Ishikawa (cell line): ENCODE data around the gene PLEK.

Experiments used
- CEBPB ChIP-seq: IDR thresholded peaks from 2 replicates; pipeline ENCODE4 v1.6.1; 2012
- CREB1 ChIP-seq: IDR thresholded peaks from 2 replicates; pipeline ENCODE4 v1.6.1; 2012; ENCODE audit warnings: low read depth
- EGR1 ChIP-seq: IDR thresholded peaks from 2 replicates; pipeline ENCODE4 v1.6.1; 2012
- EP300 ChIP-seq: IDR thresholded peaks from 2 replicates; pipeline ENCODE4 v1.6.1; 2012; ENCODE audit warnings: borderline replicate concordance
- FOXM1 ChIP-seq: IDR thresholded peaks from 2 replicates; pipeline ENCODE4 v1.6.1; 2012; ENCODE audit warnings: low read depth, borderline replicate concordance
- MAX ChIP-seq: IDR thresholded peaks from 2 replicates; pipeline ENCODE4 v1.6.1; 2012
- NFIC ChIP-seq: IDR thresholded peaks from 2 replicates; pipeline ENCODE4 v1.6.1; 2012
- RAD21 ChIP-seq: IDR thresholded peaks from 2 replicates; pipeline ENCODE4 v1.6.1; 2012; ENCODE audit warnings: low read depth
- TAF1 ChIP-seq: IDR thresholded peaks from 2 replicates; pipeline ENCODE4 v1.6.1; 2012; ENCODE audit warnings: low read depth, mild to moderate bottlenecking
- TCF12 ChIP-seq: IDR thresholded peaks from 2 replicates; pipeline ENCODE4 v1.6.1; 2012; ENCODE audit warnings: low read depth
- TEAD4 ChIP-seq: IDR thresholded peaks from 2 replicates; pipeline ENCODE4 v1.6.1; 2012
- USF1 ChIP-seq: IDR thresholded peaks from 2 replicates; pipeline ENCODE4 v1.6.1; 2012
- YY1 ChIP-seq: IDR thresholded peaks from 2 replicates; pipeline ENCODE4 v1.6.1; 2012; ENCODE audit warnings: low read depth
- ZBTB7A ChIP-seq: IDR thresholded peaks from 2 replicates; pipeline ENCODE4 v1.6.1; 2012; ENCODE audit warnings: low read depth
- TF ChIP-seq, protein P1 (sequence below): IDR thresholded peaks from 2 replicates; pipeline ENCODE4 v1.6.1; 2012; ENCODE audit warnings: low read depth, mild to moderate bottlenecking

PLEK gene

DNA sequence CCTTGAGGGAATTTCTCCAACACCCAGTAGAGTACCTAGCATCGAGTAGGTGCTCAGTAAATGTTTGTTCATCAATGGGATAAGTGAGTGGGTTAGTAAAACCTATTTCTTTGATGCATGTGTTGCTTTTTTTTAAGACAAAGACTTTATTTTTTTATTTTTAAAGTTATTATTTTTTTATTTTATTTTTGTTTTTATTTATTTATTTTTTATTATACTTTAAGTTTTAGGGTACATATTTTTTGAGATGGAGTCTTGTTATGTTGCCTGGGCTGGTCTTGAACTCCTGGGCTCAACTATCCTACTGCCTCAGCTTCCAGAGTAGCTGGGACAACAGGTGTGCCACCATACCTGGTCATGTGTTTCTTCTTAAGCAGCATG is 20.8 kb downstream of the PLEK start:
- TF ChIP-seq FOXM1 = no peak
- TF ChIP-seq RAD21 = no peak
- TF ChIP-seq TCF12 = no peak
- no peak for TF ChIP-seq TEAD4
- TF ChIP-seq EGR1 = no peak
- no peak for TF ChIP-seq YY1
- no peak for TF ChIP-seq NFIC
- TF ChIP-seq CREB1 = no peak
- TF ChIP-seq CEBPB = no peak
- no peak for TF ChIP-seq USF1
- TF ChIP-seq, protein P1, sequence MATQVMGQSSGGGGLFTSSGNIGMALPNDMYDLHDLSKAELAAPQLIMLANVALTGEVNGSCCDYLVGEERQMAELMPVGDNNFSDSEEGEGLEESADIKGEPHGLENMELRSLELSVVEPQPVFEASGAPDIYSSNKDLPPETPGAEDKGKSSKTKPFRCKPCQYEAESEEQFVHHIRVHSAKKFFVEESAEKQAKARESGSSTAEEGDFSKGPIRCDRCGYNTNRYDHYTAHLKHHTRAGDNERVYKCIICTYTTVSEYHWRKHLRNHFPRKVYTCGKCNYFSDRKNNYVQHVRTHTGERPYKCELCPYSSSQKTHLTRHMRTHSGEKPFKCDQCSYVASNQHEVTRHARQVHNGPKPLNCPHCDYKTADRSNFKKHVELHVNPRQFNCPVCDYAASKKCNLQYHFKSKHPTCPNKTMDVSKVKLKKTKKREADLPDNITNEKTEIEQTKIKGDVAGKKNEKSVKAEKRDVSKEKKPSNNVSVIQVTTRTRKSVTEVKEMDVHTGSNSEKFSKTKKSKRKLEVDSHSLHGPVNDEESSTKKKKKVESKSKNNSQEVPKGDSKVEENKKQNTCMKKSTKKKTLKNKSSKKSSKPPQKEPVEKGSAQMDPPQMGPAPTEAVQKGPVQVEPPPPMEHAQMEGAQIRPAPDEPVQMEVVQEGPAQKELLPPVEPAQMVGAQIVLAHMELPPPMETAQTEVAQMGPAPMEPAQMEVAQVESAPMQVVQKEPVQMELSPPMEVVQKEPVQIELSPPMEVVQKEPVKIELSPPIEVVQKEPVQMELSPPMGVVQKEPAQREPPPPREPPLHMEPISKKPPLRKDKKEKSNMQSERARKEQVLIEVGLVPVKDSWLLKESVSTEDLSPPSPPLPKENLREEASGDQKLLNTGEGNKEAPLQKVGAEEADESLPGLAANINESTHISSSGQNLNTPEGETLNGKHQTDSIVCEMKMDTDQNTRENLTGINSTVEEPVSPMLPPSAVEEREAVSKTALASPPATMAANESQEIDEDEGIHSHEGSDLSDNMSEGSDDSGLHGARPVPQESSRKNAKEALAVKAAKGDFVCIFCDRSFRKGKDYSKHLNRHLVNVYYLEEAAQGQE = no peak
- no peak for TF ChIP-seq MAX
- no peak for TF ChIP-seq TAF1
- no peak for TF ChIP-seq EP300
- no peak for TF ChIP-seq ZBTB7A

- TF ChIP-seq EGR1 (no peak), EP300 (no peak), USF1 (no peak), TCF12 (no peak), MAX (no peak), NFIC (0 out of 2 replicates have a peak, but pooled peaks have one; percentile 17), CEBPB (peak; percentile 79), YY1 (no peak), TEAD4 (no peak), ZBTB7A (no peak), FOXM1 (no peak)
Observed at GRCh38 chr2:68386365-68386764, 21.3 kb downstream of the PLEK start.

DNA sequence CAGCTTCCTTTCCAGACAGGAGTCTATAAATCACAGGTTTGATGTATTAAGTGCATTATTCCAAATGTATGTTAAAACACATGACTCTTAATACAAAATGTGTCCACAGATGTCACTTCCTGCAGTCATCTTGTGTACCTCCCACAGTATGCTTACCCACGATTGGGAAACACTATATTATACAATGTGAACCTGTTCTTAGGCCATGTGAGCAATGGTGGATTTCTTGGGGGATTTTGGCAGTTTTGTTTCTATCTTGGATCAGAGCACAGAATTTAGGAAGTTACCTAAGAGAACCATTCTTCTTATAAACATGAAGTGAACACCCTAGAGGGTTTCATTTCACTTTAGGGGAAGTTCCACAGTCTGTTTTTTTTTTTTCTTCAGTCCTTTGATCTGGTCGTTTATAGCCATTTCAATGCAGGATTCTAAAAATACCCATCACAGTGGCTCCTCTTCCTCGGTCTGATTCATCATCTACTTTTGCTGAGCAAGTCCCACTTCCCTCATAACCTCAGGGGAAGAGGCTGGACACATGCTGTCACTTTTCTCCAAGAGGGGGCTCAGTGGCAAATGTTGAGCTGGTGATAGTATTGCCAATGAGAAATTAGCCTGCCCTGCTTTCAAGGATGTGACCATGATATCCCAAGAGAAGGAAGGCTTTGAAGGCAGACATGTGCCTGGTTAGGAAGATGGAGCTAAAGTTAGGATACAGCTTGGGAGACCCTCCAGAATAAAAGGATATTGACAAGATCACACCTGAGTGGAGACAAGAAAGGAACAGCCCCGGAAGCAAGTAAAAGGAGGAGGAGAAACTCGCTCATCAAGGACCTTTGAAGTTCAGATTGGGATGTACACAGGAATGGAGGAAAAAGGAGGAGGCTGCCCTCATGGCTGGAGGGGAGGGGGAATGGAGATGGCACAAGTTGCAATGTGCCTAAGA is 22.6 kb downstream of the PLEK start:
- TF ChIP-seq CEBPB = no peak
- TF ChIP-seq USF1 = no peak
- no peak for TF ChIP-seq EGR1
- no peak for TF ChIP-seq MAX
- TF ChIP-seq NFIC = no peak
- TF ChIP-seq TEAD4 = no peak
- TF ChIP-seq FOXM1 = no peak

GRCh38 chr2:68388358-68388757 is 23.3 kb downstream of the PLEK start:
- TF ChIP-seq MAX (no peak), FOXM1 (no peak), ZBTB7A (no peak), YY1 (no peak), NFIC (no peak), CREB1 (no peak), TCF12 (no peak), TEAD4 (no peak)
- TF ChIP-seq, protein P1 = no peak

- TF ChIP-seq, protein P1 = no peak
- TF ChIP-seq CEBPB (no peak), TEAD4 (no peak), RAD21 (no peak), USF1 (no peak)
Observed at GRCh38 chr2:68388772-68389171, 23.7 kb downstream of the PLEK start.
